Stimulated activated CD8-positive, alpha-beta memory T cell treated with anti-CD3 and anti-CD28 coated beads, Interleukin-7, amount 100 ng/mL, for 4 hours (primary cell): ENCODE measurements around the gene CIC.

Experiments
- DNase-seq, 2 donors: peaks; one replicate each; pipeline ENCODE4 v3.0.0-alpha.2; 2020; ENCODE audit warnings: low read depth in 2 of 2

CIC gene

DNA sequence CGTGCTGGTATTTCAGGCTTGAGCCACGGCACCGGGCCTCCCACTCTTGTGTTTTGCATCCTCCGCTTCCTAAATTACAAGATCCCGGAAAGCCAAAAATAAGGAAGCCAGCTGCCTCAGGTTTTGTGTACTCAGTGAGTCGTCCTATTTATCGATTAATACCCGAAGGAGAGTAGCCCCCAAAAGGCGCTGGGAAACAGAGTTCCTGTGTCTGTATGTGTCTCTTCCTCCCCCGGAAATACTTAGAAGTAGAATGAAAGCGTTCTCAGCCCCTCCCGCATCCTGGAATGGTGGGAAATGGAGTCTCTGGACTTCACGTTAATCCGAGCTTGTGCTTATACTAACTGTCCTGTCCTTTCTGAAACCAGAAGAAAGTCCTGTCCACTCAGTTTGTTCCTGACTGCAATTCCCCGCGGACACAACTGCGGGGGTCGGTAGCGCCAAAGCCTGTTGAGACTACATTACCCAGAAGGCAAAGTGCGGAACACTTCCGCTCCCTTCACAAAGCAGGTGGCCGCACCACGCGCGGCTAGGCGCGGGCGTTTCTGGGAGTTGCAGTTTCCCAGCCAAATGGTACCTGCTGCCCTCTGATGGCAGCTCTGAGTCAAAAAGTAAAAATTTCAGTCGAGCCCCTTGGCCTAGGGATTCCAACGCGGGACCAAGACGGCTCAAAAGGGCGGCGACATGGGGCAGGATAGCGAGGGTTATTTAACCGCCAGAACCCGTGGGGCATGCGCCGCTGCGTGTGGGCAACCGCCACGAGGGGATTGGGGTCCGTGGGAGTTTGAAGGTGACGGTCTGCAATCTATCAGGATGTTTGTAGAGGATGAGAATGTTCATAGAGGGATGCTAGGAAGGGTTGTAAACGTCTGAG lies 24.5 kb upstream of the CIC start:
- DNase-seq = peak; percentile 88 to 89

DNA sequence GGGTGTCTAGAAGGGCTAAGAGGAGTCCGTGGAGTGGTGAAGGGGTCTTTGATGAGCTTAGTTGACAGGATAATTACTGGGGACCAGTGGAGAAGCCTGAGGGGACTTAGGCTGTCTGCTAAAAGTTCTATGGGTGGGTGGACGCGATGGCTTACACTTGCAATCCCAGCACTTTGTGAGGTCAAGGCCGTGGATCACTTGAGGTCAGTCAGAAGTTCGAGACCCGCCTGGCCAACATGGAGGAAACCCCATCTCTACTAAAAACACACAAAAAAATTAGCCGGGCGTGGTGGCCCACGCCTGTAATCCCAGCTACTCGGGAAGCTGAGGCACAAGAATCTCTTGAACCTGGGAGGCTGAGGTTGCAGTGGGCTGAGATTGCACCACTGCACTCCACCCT lies 23.8 kb upstream of the CIC start:
- DNase-seq = no peak

DNA sequence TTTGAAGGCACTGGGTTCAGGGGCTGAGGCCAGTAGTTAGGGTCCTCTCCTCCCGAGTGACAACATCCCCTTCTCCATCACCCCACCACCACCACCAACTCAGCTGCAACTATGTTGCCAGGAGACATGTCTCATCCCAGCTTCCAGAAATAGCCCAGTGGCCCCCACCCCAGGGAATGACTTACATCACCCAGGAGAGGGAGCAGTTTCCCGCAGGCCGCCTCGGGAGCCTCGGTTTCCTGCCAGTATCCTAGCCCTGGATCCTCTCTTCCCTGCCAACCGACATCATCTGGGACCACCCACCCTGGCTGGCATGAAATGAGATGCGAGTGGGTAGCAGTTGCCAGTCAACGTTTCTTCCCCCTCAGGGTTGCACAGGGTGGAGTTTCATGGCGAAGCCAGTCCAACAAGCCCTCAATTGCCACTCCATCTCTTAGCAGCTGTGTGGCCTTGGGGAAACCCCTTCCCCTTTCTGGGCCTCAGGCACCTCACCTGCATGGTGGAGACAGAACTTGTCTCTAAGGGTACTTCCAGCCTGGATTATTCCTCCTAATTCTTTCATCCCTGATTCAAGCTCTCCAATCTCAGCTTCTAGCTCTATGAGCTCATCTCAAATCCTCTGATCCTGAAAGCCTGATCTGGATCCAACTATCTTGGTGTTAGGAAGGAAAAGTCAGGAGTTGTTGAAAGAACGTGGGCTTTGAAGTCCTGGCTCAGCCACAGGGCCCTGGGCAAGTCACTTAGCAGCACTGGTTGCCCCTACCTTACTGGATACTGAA lies 22.7 kb upstream of the CIC start:
- no peak for DNase-seq

DNA sequence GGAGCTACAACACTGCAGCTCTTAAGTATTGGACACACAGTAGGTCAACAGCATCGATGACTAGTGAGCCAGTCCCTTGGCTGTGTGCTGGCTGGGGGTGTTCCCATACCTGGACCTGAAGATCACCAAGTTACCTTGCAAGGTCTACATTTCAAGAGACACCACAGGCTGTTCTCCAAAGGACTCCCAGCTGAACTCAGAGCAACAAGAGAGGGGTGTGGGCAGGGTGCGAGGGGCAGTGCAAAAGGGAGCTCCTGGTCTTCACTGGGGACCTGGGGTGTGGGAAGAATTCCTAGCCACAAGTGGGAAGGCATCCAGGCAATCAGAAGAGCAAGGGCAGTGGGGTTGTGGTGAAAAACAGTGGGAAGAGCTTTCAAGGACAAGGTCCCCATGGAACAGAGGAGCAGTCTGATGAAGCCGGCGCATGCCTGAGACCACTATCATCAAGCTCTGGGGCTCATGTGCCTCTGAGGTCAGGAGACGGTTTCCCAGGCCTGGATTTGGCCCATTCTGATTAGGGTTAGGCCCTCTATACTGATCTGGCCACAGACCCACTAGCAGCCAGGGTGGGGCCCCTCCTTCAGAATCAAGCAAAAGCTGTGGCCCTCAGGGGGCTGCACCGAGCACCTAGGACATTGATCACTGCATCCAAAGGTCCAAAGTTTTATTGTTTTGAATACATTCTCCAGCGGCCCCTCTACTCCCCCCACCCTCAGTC lies 22.0 kb upstream of the CIC start:
- no peak for DNase-seq

DNA sequence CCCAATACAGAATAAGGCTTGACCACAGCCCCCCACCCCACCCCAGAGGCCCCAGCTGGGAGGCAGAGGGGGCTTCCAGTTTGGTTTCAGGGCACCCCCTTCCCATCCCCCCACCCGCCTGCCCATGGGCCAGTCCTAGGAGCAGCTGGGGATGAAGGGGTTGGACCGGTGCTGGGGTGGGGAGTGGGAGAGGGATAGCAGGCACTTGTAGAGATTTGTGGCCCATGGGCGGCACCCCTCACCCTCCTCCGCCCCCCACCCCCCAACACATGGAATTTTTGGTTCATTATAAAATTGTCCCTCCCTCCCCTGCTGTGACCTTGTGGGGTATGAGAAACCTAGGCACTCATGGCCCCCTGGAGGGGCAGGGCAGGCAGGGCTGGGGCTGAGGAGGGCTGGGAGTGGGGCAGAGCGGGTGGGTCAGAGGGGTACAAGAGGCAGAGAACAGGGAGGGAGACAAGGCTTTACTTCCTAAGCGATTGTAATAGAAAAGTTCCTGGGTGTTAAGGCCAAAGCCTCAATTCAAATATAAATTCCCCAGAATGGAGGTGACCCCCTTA lies 21.3 kb upstream of the CIC start:
- DNase-seq = no peak

DNA sequence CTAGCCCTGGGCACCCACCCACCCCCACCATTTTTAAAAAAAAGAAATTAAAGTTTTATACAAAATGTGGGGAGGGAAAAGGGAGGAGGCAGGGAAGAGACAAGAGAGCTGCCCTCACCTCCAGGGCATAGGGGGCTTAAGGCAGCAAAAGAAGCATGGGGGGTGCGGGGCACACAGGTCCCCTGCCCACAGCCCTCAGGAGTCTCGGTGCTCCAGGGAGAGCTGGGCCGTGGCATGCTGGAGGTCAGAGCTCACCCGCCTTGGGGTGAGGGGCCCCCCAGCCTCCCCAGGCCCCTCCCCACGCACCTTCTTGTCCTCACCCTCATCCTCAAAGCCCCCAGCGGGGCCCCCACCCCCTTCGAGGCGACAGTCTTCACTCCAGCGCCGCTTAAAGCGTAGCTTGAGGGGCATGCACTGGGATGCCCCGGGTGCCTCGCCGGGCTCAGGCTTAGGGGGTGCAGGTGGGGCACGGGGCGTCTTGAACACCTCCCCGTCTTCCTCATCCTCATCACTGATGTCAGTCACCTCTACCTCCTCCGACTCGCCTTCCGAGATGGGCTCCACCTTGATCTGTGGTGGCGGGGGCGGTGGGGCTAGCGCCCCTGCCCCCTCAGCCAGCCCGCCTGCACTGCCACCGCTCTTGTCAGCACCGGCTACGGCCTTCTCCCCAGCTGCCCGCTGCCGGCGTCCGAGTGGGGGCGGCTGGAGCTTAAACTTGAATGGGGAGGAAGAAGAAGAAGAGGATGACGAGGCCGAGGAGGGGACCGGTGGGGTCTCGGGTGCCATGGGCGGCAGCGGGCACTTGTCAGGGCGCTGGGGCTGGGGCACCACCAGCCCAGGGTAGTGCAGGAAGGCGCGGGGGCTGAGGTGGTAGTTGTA lies 20.5 kb upstream of the CIC start:
- DNase-seq = no peak

DNA sequence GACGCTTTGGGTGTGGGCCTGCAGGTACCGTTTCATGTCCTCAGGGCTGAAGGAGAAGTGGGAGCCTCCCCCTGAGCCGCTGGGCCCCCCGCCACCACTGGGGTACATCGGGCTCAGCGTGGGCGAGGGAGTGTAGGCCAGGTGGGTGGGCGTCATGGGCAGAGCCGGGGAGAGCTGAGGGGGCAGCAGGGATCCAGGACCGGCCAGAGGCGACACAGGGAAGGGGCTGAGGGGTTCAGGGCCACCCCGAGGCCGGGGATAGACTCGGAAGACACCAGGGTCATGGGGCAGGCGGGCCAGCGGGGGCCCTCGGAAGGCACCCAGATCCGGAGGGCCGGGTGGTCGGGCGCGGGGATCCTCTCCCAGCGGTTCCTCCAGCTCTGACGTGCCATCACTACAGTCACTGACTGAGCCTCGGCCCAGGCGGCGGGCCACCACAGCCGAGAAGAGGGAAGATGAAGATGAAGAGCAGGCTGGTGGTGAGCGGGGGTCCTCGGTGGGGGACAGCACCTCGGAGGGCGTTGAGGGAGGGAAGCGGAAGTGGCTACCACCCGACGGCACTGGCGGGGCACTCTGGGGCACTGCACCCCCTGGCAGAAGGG lies 19.8 kb upstream of the CIC start:
- no peak for DNase-seq

DNA sequence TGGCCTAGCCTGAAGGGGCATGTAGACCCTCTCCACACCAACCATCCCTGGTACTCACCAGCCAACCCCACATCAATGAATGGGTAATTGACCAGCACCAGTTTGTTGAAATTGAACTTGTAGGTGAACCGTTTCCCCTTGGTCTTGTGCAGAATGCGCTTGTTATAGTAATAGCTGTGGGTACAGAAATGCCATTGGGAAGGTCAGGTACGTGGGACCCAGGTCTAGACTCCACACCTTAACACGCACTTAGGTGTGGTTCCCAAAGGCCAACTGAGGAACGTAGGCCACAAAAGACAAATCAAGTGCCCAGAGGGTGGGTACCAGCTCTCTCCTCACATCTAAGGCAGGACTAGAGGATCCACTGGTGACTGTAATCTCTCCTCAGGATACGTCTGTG lies 19.3 kb upstream of the CIC start:
- no peak for DNase-seq

DNA sequence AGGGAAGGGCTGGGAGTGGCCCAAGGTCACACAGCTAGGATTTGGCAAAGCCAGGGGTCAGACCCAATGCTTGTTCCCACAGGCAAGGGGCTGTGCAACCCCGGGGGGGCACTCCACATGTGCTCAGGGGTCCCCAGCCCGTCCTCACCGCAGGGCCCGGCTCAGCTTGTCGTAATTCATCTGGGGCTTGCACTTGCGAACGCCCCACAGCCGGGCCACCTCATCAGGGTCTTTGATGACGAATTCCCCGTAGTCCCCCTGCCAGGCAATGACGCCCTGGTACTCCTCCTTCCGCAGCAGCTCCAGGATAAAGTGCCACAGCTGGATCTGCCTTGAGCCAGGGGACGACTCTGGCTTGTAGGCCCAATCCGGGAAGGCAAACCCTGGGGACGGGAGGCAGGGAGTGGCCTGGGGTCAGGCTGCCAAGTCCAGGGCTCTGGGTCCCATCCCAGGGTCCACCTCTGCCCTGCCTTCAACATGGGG lies 18.8 kb upstream of the CIC start:
- DNase-seq = no peak

DNA sequence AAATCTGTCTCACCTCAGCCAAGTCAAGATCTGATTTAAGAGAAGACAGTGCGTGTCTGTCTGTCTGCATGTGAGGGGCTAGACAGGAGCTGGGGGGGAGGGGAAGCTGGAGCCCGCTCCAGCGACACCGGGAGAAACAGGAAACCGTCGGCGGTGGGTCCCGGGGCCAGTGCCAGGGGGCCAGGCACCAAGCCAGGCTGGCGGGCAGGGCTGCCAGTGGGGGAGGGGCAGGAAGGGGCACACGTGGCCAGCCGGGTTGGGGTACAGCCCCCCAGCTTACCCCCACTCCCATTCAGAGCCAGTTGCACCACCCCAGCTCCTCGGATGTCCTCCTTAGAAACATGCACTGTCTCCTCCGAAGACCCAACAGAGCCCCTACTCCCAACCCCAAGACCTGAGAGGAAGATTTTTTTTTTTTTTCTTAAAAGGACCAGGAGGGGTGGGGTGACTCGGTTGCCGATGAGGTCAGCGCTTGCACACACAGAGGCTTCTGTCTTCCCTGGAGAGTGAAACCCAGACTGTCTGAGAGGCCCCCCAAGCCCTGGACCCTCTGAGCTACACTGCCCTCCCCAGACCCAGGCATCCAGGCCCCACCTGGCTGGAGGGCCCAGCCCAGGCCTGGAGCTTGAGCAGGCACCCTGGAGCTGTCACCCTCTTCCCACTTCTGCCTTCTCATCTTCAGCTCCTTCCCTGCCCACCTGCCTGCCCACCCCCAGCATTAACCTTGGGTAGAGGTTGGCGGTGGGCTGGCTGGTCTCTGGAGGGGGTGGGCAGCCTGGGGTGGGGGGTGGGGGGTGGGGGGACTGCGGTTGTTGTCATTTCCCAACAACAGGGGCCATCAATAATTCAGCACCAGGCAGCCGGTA lies 18.2 kb upstream of the CIC start:
- no peak for DNase-seq

DNA sequence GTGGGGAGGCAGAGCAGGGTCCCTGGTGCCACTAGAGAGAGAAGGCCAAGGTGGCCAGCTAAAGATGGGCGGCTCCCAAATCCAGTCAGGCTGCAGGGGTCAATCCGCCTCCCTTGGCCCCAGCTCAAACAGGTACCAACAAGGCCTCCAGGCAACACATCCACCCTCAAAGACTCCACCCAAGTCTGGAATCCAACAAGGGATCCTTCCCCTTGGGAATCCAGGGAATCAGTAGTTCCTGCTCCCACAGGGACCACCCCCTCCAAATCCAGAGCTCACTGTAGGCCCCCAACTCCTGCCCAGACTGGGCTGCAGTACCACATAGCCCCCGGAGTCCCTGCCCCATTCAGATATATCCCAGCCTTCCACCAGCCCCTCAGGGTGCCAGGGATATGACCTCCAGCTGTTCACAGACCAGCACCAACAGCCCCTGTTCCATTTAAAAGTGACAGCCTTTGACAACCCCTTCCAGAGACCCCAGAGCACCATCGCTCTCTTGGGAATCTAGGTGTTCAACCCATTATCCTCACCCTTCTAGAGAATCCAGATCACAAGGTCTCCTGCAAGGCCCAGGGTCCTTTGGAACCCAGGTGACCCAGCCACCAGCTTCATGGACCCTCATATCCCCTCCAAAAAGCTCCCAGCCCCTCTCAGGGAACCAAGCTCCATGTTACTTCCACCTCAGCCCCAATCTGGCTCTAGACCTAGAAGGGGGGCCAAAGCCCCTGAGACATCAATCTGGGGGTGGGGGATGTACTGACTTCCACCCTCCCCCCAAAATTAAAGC lies 17.3 kb upstream of the CIC start:
- DNase-seq = no peak

DNA sequence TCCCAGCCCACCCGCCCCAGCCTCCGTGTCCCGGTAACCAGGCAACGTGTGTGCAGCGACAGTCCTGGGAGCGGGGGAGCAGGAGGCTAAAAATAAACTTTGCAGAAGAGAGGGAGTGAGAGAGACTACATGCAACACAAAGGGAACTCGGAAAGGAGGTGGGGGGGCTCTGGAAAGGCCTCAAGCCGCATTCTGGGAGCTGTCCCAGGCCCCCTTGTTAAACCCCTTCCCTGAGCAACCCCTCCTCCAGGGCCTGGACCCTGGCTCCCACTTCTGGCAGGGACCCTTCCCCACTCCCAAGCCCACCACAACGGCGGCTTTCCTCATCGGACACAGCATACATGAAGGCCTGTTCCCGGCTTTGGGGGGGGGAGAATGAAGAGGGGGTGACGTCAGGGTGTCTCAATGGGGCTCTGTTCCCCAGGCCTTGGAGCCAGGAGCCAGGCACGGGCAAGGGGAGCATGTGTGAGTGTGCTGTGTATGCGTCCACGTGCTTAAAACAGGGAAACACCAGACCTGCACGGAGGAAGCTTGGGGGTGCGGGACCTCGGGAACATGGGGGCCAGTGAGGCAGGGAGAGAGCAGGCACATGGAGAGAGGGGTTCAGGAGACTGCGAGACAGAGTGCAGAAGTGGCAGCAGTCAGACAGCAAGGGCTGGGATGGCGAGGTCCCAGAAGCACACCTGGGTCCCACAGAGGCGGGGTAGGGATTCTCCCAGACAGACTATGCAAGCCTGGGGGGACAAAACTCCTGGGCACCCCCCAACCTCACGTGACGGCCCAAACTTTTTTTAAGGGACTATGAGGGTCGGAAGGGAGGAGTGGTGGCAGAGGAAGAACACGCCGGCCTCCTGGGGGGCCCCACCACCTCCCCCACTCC lies 16.4 kb upstream of the CIC start:
- no peak for DNase-seq

DNA sequence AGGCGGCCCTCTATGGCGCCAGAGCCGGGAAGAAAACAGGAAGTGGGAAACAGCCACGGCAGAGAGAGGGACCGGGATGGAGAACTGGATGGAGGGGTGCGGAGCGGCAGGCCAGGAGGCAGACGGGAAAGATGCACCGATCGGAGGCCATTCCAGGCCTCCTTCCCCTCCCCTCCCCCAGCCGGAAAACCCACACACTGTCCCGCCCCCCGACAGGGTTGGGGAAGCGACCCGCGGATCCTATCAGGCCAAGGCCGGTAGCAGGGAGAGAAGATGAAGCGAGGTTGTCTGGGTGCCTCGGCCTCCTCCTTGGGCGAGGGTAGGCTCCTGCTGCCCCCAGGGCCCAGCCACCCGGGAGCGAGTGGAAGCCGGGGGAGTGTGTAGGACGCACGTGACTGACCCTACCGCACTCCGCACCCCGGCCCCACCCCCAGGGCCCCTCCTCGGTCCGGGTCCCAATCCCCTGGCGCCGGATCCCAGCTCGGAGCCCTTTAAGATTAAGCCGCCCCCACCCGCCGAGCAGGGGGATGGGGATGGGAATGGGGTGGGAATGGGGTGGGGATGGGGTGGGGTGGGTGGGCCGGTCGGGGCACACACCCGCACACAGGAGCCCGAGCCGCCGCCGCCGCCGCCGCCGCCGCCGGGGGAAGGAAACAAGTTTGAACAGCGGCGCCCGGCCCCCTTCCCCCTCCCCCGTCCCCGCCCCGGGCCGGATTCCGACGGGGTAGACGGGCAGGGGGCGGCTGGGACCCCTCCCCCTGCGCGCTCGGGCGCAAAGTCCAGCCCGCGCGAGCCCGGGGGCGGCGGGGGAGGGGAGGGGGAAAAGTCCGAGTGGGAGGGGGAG lies 15.6 kb upstream of the CIC start:
- peak in 1 of 2 donors; percentile 55 for DNase-seq

DNA sequence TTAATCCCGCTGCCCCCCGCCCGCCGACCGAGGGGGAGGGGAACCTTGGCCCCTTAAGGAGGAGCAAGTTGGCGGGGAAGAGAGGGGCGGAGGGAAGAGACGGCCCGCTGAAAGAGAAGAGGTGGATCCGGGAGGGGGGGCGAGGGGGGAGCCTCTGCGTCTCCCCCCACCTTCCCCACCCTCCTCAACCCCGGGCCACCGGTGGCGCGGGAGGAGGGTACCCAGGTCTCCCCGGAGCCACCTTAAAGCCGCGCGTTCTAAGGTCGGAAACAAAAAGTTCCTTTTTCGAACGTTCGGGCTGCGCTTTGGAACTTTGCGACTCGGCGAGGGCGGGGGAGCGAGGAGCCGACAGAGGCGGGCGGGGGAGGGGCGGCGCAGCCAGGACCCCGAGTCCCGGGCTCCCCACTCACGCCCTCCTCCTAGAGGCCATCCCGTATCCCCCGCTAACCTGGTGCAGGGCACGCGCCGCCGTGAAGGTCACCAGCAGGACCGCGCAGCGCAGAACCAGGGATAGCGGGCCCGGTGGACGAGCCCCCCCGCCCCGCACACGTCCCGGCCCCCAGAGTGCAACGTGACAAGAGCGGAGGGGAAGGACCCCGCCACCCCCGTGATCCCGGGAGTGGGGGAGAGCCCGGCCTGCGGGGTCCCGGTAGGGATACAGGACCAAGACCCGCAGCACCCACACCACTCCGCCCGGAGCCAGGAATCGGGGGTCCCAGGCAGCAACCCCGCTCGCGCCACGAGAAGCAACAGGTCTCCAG lies 14.8 kb upstream of the CIC start:
- peak; percentile 56 to 77 for DNase-seq

DNA sequence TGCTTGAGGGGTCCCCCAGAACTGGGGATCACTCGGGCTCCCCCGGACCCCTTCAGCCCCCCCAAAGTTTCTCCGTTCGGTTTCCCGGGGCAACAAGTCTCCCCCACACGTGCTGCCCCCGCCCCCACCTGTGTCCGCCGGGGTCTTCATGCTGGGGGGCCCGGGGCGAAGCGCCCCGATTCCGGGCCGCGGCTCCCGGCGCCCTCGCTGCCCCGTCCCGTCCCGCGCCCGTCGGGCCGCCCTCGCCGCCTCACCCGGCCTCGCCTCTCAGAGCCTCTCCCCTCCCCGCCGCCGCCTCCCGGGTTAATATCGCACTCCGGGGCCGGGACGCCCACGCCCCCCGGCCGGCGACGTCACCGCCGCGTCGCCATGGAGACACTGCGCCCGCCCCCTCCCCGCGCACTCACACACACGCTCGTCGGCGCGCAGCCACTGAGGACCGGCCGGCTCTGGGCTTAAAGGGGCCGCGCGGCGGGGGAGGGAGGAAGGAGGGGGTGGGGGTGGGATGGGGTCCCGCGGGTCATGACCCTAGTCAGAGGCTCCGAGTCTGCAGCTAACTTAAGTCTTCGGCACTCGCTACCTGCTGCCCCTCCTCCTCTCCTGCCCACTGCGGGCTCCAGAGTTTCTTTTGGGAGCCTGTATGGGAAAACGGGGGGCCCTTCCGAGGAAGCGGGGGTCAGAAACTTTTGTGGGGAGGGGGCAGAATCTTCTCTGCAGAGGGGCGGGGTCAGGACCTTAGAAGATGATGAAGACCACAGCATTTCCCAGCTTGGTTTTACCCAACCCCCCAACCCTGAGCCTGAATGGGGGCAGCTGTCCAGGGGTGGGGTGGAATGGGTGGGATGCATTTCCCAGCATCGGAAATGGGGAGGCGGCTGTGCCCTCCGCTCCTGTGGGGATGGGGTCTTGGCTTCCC lies 13.9 kb upstream of the CIC start, which contains the start of gene ERF:
TSS of gene ERF (minus strand) at position 279 of the 916 bp plus-strand sequence. CDS start at position 150, 129 bp downstream.
- DNase-seq = peak; percentile 81 to 90
